Smooth muscle cell (in vitro differentiated cells): Measurements from ENCODE around the gene NACC2. TPM values are rescaled to one million over a fixed set of nuclear protein-coding genes. Genes with fewer than 3 reads are reported as not detected.

Experiments
- polyA plus RNA-seq: library from polyadenylated mRNA; unstranded; fragments of >200 nt; fragmentation: Nextera tagmentation; extraction: Ambion mirVana; gene quantifications from 2 replicates; pipeline ENCODE4 v1.2.1, GENCODE V29; 2016
- total RNA-seq: library from RNA; depleted of rRNA; stranded (reverse); fragments of >200 nt; gene quantifications from 2 replicates; pipeline ENCODE4 v1.2.3, GENCODE V29; 2014

NACC2 gene
- total and polyA plus RNA-seq, 2 experiments from 2014 or later = 6.7 to 8.8 TPM

Other genes with a start within 250 kb of the NACC2 start
- 15.1 and 17.8 TPM in 2 replicates for gene CAMSAP1, start 187.7 kb downstream of the NACC2 start, total RNA-seq
- 5.3 and 5.4 TPM in 2 replicates for gene CAMSAP1, start 187.7 kb downstream of the NACC2 start, polyA plus RNA-seq
- 34.3 and 35.3 TPM in 2 replicates for gene UBAC1, start 133.9 kb downstream of the NACC2 start, total RNA-seq
- gene UBAC1, start 133.9 kb downstream of the NACC2 start, polyA plus RNA-seq = 43.5 and 50.4 TPM in 2 replicates
- gene TMEM250, start 23.6 kb upstream of the NACC2 start, total RNA-seq = 13.0 and 26.7 TPM in 2 replicates
- 38.2 and 41.5 TPM in 2 replicates for gene TMEM250, start 23.6 kb upstream of the NACC2 start, polyA plus RNA-seq
- gene LHX3, start 109.8 kb upstream of the NACC2 start, total RNA-seq = not detected in 2 replicates
- not detected in 2 replicates for gene LHX3, start 109.8 kb upstream of the NACC2 start, polyA plus RNA-seq
- 8.7 TPM in 2 replicates for gene QSOX2, start 150.5 kb upstream of the NACC2 start, total RNA-seq
- gene QSOX2, start 150.5 kb upstream of the NACC2 start, polyA plus RNA-seq = 1.9 and 2.5 TPM in 2 replicates
- not detected in 2 replicates for gene CCDC187, start 208.8 kb upstream of the NACC2 start, total RNA-seq
- 0.10 TPM in 1 of 2 replicates, not detected in the other for gene CCDC187, start 208.8 kb upstream of the NACC2 start, polyA plus RNA-seq
- 17.1 and 21.1 TPM in 2 replicates for gene GPSM1, start 232.2 kb upstream of the NACC2 start, total RNA-seq
- 42.8 and 45.9 TPM in 2 replicates for gene GPSM1, start 232.2 kb upstream of the NACC2 start, polyA plus RNA-seq